HG03342 (cell line): Measurements from ENCODE around the gene MYO1D.
"Not testable (repeated sequence)": the region's sequence is repeated elsewhere in the genome, so short reads cannot be mapped to it uniquely, and the experiment has no call there.

Source experiments
- ATAC-seq: cut with Tn5 transposase; IDR thresholded peaks from one replicate; pipeline ENCODE4 v1.9.1; 2021; ENCODE audit warnings: mild to moderate bottlenecking, moderate library complexity; ENCODE audit not compliant: unreplicated experiment

Gene MYO1D

DNA sequence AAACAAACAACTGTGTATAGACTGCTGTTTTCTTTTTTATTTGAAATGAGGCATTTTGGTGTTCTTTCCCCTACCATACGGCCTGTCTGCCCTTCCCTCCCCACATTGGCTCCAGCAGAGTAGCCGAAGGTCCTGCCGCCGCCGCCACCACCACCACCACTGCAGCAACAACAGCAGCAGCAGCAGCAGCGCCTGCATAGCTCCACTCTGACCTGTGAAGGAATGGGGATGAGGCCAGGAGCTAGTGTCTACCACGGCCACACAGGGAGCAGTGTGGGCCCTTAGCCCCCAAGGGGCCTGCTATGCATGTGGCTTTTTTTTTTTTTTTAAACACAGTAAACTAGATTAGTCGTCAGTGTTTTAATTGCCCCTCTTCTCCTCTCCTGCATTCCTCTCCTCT is 395.7 kb downstream of the MYO1D start:
- ATAC-seq, result no peak

DNA sequence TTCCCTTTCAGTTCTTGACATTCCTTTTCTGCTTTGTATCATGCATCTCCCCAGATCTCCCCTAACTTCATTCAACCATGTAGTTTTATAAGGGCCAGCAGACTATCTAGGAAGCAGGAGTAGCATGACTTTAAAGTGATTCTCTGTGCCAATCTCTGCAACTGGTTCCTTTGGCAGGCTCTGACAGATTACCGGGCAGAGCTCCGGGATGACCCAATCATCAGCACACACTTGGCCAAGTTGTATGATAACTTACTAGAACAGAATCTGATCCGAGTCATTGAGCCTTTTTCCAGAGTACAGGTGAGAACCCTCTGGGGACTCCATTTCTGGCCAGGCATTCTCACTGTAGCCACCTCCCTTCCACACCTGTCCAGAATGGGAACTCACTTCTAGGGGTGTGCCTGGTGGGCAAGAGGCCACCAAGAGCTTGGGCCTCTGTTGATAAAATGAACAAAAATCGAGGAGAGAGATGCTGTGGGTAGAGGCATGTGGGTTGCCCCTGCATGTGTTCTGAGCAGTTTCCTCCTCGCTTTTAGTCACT is 397.8 kb downstream of the MYO1D start:
- no peak for ATAC-seq

DNA sequence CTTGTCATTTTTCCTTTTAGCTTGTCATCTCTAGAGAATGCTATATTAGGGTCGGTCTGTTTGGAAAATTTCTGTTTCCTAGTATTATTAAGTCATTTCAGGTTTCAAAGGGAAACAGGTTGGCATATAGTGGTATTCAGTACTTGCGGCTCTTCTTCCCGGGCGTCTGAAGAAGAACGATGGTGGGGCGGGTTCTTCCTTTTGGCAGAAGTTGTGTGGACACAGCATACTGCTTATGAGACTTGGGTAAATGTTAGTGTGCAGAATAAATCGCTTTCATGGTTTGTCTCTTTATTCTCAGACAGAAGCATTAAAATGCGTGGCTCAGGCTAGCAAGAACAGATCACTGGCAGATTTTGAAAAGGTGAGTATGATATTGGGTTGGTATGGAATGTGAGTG is 399.7 kb downstream of the MYO1D start:
- no peak for ATAC-seq

DNA sequence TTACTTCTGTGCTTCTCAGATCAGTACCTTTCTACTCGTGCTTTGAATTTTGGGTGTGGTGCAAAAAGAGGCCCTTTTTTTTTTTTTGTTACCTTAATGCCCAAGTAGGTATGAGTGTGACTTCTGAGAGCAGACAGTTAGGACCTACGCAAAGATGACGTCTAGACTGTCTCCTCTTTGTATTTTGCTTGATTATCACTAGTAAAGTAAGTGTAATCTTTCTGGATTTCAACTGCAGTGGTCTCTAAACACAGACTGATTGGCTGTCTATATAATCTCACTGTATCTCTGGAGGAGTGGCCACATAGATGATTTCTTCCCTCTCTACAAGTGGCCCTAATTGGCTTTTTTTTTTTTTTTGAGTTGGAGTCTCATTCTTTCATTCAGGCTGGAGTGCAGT is 401.7 kb downstream of the MYO1D start:
- no peak for ATAC-seq

DNA sequence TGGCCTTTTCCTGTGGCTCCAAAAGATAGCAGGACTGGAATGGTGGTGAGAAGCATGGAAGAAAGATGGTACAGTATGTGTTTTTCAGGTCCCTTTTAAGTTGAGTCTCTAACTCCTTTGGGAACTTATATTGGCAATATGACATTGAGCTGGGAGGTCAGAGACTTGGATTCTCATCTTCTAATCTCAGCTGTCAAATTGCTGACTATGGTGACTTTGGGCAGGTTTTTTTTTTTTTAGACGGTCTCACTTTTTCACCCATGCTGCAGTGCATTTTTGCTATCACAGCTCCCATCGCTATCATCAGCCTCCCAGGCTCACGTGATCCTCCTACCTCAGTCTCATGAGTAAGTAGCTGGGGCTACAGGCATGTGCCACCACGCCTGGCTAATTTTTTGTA is 405.3 kb downstream of the MYO1D start:
- no peak for ATAC-seq

DNA sequence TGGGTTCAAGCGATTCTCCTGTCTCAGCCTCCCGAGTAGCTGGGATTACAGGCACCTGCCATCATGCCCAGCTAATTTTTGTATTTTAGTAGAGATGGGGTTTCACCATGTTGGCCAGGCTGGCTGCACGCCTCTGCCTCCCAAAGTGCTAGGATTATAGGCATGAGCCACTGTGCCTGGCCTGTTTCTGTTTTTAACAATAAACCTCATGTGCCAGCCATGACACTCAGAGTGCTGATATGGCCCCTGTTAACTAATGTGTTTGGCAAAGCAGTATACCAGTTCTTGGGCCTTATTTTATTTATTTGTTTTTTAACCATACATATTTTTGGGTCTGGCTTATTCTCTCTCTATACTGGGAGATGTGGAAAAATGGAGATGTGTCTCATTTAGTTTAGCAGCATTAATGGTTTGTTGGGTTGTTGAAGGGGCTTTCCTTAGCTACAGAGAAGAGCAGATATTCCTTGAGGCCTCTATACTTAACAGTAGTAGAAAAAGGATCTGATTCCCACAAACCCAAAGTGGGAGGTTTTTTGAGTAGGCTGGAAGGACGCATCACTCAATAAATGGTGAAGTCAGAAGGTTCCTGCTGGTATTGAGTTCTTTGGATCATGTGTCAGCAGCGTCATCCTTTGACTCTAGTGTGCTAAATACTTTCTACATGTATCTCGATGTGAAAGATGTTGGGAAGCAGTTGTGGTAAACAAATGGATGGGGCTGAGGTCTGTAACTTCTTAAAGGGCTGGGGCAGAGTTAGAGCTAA is 406.3 kb downstream of the MYO1D start:
- ATAC-seq, result no peak

DNA sequence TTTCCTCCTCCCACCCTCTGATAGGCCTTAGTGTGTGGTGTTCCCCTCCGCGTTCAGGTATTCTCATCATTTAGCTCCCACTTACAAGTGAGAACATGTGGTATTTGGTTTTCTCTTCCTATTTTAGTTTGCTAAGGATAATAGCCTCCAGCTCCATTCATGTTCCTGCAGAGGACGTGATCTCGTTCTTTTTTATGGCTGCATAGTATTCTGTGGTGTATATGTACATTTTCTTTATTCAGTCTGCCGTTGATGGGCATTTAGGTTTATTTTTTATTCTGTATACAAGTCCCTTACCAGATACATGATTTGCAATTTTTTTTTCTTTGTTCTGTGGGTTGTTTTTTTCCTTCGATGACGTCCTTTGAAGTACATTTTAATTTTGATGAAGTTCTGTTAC is 409.0 kb downstream of the MYO1D start:
- ATAC-seq, result no peak

DNA sequence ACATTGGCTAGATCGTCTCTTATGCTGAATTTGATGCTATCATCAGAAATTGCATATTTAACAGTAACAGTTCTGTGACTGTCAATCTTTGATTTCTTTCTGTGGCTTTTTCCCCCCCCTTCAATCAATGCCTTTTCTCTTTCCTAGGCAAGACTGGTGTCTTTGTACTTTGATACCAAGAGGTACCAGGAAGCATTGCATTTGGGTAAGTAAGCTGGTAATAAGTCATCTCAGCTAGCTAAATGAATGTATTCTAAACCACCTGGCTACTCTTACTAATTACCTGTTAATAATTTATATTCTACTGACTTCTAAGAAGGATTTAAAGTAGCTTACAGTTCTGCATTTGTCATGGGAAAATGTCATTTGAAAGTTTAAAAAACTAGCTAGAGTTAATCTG is 412.6 kb downstream of the MYO1D start:
- ATAC-seq, result no peak

DNA sequence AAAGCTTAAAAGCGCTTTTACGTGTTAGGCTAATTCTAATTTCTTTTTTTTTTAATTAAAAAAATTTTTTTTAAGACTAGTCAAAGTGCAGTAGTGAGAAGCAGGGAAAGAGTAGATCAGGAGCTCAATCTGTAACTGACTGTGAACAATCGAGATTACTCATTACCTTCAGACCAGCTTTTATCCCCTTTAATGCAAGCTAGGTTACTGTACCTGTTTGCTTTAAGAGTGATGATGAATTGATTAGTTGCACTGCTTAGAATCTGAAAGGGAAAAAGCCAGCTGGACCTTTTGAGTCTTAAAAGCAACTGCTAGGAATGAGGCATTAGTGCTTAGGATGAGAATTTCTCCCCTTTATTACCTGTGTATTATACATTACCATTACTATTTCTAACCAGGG is 413.6 kb downstream of the MYO1D start:
- no peak for ATAC-seq

DNA sequence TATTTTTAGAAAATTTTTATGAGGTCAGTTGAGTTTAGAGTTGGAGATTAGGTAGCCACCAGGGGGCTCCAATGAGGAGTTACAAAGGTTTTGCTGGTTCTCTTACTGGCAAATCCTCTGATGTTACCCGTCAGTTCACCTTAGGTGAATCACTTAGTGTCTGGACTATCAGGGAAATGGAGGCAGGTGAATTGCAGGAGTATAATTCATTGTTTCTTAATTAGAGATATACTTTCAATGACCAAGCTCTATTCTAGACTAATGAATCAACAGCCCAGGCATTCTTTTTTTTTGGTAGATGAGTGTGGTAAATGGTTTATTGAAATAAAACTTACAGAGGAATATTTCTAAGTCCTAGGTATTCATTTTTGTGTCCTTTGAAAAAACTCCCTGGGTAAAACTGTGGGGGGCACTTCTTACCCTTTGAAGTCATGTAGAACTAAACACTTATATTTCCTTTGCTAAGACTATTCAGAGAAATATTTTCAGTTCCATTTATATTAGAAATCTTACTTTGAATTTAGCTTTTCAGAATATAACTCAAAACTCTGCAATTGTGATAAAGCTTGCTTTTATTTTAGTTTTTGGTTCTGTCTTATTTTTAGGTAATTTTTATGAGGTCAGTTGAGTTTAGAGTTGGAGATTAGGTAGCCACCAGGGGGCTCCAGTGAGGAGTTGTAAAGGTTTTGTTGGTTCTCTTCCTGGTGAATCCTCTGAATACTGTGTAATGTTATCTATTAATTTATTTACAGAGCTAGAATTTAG is 414.9 kb downstream of the MYO1D start:
- no peak for ATAC-seq

DNA sequence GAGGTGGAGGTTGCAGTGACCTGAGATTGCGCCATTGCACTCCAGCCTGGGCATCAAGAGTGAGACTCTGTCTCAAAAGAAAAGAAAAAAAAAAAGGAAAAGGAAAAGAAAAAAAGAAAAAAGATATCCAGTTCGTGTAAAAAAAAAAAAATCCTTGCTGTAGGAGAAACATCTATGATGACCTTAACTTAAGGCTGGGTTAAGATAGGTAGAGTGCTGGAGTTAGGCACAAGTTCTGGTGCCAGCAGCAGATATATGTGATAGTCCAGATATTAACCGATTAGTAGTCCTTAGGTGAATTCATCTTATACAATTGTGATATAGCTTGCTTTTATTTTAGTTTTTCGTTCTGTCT is 415.4 kb downstream of the MYO1D start:
- ATAC-seq, result no peak

DNA sequence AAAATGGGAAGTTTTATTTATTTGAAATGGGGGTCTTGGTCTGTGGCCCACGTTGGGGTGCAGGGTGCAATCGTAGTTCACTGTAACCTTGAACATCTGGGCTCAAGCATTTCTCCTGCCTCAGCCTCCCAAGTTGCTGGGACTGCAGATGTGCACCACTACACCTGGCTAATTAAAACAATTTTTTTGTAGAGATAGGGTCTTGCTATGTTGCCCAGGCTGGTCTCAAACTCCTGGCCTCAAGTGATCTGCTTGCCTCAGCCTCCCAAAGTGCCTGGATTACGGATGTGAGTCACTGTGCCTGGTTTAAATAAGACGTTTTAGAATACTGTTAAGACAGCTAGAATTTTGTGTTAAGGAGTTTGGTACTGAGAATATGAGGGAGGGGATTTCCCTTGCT is 416.9 kb downstream of the MYO1D start:
- no peak for ATAC-seq

DNA sequence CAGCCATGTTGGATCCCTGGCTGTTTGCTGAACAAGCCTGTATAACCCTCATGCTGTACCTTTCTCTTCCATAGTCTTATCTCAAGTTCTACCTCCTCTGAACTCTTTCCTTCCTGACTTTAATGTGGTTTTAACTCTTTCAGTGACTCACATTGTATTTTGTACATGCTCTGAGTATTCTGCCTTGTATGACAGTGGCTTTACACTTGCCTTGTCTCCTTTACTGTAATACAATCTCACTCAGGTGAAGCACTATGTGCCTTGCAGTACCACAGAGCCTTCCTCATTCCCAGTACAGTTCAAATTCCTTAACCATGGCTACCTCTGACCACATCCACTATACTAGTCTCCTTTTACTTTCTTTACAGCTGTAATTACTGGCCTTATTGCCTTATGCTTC is 418.6 kb downstream of the MYO1D start:
- ATAC-seq, result no peak

DNA sequence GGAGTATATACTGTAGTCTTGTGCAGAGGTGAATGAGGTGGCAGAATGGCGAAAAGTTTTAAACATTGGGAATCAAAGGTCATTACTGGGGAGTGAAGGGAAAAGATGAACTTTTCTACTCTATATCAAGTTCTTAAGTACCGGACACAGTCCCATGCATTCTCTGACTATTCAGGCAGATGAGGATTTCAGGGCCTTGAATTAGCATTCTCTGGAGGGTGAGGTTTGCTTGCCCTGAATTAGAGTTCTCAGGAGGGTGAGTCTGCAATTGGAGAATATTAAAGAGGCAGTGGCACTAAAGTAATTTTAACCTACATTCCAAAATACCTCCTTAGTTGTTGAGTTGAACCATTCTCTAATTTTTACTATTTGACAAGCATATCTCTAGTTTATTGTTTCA is 423.6 kb downstream of the MYO1D start:
- ATAC-seq, result no peak

DNA sequence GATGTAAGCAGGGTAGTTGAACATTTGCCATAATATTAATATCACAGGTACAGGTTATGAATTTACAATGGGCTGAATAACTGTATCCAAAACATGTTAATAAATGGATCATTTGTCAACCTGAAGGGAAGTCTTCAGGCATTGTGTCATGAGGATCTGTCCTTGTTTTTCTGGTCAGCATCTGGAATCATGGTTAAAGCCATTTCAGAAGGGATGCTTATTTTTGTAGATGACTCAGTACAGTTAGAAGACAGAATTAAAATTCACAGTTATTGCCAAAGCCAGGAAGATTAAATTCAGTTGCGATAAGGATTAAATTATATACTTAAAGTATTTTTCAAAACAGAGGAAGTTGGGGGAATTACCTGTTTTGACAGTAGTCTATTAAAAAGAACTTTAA is 424.6 kb downstream of the MYO1D start:
- no peak for ATAC-seq

DNA sequence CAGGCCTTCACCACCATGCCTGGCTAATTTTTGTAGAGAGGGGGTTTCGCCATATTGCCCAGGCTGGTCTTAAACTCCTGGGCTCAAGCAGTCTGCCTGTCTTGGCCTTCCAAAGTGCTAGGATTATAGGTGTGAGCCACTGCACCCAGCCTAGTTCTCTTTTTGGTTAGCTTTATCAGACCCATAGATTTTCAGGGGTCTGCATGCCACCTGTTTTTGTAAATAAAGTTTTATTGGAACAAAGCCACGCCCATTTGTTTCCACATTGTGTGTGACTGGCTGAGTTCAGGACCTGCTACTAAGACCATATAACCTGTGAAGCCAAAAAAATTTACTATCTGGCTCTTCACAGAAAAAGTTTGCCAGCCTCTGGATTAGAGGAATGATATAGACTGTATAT is 425.0 kb downstream of the MYO1D start:
- ATAC-seq, result no peak

DNA sequence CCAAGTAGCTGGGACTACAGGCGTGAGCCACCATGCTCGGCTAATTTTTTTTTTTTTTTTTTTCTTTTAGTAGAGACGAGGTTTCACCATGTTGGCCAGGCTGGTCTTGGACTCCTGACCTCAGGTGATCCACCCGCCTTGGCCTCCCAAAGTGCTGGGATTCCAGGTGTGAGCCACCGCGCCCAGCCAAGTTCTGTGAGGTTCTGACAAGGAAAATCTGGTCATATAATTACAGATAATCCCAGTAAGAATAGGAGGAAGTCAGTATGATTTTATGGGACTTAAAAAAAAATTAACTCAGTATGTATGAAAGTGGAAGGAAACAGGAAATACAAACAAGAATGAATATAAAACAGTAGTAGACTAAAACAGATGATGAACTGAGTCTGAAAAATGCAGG is 426.5 kb downstream of the MYO1D start:
- ATAC-seq, result not testable (repeated sequence)

DNA sequence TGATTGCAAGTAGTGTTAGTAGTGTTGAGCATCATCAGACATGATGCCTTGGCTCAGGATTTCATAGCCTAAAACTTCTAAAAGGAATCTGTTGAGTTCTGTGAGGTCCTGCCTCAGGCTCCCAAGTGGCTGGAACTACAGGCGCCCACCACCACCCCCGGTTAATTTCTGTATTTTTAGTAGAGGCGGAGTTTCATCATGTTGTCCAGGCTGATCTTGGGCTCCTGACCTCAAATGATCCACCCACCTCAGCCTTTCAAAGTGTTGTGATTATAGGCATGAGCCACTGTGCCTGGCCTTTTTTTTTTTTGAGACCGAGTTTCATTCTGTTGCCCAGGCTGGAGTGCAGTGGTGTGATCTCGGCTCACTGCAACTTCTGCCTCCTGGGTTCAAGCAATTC is 427.0 kb downstream of the MYO1D start:
- no peak for ATAC-seq

DNA sequence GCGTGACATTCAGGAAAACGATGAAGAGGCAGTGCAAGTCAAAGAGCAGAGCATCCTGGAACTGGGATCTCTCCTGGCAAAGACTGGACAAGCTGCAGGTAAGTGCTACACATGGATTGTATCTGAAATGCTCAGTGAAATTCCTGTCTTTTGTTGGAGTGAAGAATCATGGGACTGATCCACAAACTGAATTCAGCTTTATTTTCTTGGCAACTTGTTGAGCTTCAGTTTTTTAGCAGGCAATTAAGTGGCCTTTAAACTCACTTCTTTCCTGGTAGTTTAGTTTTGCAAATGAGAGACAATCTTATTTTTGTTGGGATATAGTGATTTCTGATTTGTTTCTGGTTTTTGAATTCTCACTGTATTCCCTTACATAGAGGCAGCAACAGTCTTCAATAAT is 430.0 kb downstream of the MYO1D start:
- no peak for ATAC-seq

DNA sequence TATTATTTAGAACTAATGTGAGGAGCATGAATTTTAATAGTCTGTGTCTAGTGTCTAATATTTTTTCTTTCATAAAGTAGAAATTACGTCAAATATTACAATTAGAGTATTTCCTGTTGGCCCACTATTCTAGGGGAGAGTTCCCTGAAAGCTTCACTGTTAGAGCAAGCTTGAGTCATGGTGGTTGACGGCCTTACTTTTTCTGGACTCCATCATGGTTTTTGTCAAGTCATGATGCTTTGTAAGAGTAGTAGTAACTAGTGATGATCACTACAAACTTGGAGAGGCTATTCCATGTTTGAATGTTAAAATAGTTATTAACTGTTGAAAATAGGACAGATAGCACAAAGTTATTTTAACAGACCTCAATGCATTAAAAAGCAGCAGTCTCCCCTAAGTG is 431.0 kb downstream of the MYO1D start:
- no peak for ATAC-seq

DNA sequence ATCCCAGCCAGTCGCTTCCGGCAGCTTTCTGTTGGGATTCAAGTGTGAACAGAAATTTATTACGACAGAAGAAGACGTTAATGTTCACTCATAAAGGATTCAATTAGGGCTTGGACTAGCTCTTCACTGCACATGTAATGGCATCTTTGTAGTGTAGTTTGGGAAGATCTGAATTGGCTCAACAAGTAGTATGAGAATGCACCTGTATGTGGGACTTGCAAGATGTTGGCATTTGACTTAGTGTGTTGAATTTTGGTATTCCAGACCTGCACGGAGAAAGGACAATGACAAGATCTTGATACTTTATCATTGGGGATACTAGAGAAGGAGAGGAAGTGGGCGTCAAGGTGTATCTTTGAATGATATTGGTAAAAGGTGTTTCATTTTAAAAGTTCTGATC is 431.4 kb downstream of the MYO1D start:
- ATAC-seq, result no peak

DNA sequence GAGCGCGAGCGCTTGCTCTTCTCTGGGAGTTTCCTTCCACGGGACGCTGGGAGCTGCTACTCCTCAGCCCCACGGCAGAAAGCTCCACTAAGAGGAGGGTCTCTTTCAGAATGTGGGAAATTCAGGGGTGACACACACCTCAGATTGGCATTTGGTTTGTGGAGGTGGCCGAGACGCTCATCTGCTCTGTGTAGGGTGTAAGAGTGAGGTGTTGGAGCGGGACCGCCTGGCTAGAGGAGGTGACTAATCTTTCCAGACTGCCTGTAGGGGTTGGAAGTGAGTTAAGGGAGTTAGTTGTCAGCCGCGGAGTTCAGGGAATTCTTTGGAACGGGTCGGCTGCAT is 431.9 kb downstream of the MYO1D start:
- peak; percentile 14 for ATAC-seq
